ENCODE data around the gene CIAPIN1.
A peak's percentile ranks its signal among the peaks of the same experiment; 100 is the strongest.

Gene CIAPIN1

GRCh38 chr16:57381791-57382534 lies 65.2 kb downstream of the CIAPIN1 start:
- TF ChIP-seq POLR2A (IDR thresholded peaks at IDR 0.05; ENCODE audit: low read length) (no peak), GATA1 (IDR thresholded peaks at IDR 0.05; ENCODE audit: low read depth, low read length) (no peak)

GRCh38 chr16:57380671-57381462 lies 66.3 kb downstream of the CIAPIN1 start:
- DNase-seq, result peak; percentile 42 to 55
- TF ChIP-seq GATA1 (IDR thresholded peaks at IDR 0.05; ENCODE audit: low read depth, low read length) (no peak), POLR2A (IDR thresholded peaks at IDR 0.05; ENCODE audit: low read length) (no peak)

More at GRCh38 chr16:57381791-57382534, 65.2 kb downstream of the CIAPIN1 start:
- DNase-seq, result no peak

DNA sequence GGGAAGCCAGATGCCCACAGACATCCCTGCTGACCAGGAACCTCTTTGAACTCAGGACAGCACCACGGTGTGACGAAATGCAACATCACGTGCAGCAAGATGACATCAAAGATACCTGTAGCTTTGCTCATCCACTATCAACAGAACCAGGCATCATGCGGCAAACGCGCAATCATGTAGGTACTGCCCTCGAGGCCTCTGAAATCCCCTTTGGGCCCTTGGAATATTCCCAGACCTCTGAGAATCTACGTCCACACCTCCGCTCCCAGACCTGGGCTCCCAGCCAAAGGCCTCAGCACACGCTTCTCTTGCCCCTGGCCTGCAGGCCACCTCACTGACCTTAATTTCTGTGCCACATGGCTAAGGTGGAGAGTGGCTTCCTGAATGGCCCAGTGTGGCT lies 67.6 kb downstream of the CIAPIN1 start:
- TF ChIP-seq GATA1 (IDR thresholded peaks at IDR 0.05; ENCODE audit: low read depth, low read length) (no peak), POLR2A (IDR thresholded peaks at IDR 0.05; ENCODE audit: low read length) (no peak)
- no peak for DNase-seq
